ENCODE measurements around the gene TXNRD2.

The TXNRD2 gene

GRCh38 chr22:19969141-19969928, 27.7 kb upstream of the TXNRD2 start:
- TF ChIP-seq SIN3A (IDR thresholded peaks at IDR 0.05; ENCODE audit: borderline replicate concordance, insufficient read depth, low read length) (no peak), FOXP2 (optimal IDR thresholded peaks at IDR 0.05; ENCODE audit: borderline replicate concordance, extremely low read depth, extremely low read length, insufficient read depth) (no peak), POLR2AphosphoS5 (IDR thresholded peaks at IDR 0.05; ENCODE audit: low read depth, low read length) (peak; percentile 26; the same call in 1 of the 2 replicates), TAF1 (IDR thresholded peaks at IDR 0.05; ENCODE audit: borderline replicate concordance, insufficient read depth, low read length) (no peak)
- TF ChIP-seq, protein P1, sequence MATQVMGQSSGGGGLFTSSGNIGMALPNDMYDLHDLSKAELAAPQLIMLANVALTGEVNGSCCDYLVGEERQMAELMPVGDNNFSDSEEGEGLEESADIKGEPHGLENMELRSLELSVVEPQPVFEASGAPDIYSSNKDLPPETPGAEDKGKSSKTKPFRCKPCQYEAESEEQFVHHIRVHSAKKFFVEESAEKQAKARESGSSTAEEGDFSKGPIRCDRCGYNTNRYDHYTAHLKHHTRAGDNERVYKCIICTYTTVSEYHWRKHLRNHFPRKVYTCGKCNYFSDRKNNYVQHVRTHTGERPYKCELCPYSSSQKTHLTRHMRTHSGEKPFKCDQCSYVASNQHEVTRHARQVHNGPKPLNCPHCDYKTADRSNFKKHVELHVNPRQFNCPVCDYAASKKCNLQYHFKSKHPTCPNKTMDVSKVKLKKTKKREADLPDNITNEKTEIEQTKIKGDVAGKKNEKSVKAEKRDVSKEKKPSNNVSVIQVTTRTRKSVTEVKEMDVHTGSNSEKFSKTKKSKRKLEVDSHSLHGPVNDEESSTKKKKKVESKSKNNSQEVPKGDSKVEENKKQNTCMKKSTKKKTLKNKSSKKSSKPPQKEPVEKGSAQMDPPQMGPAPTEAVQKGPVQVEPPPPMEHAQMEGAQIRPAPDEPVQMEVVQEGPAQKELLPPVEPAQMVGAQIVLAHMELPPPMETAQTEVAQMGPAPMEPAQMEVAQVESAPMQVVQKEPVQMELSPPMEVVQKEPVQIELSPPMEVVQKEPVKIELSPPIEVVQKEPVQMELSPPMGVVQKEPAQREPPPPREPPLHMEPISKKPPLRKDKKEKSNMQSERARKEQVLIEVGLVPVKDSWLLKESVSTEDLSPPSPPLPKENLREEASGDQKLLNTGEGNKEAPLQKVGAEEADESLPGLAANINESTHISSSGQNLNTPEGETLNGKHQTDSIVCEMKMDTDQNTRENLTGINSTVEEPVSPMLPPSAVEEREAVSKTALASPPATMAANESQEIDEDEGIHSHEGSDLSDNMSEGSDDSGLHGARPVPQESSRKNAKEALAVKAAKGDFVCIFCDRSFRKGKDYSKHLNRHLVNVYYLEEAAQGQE (IDR thresholded peaks at IDR 0.05; ENCODE audit: insufficient read depth in 1 of 2, low read depth in 2 of 2, low read length in 2 of 2) = no peak

DNA sequence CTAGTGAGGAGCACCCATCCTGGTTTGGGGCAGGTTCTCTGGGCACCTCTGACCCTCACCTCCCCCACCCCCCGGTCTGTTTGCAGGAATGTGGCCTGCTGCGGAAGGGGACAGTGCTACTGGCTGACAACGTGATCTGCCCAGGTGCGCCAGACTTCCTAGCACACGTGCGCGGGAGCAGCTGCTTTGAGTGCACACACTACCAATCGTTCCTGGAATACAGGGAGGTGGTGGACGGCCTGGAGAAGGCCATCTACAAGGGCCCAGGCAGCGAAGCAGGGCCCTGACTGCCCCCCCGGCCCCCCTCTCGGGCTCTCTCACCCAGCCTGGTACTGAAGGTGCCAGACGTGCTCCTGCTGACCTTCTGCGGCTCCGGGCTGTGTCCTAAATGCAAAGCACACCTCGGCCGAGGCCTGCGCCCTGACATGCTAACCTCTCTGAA, 26.9 kb upstream of the TXNRD2 start:
- TF ChIP-seq TAF1 (IDR thresholded peaks at IDR 0.05; ENCODE audit: borderline replicate concordance, insufficient read depth, low read length) = no peak

DNA sequence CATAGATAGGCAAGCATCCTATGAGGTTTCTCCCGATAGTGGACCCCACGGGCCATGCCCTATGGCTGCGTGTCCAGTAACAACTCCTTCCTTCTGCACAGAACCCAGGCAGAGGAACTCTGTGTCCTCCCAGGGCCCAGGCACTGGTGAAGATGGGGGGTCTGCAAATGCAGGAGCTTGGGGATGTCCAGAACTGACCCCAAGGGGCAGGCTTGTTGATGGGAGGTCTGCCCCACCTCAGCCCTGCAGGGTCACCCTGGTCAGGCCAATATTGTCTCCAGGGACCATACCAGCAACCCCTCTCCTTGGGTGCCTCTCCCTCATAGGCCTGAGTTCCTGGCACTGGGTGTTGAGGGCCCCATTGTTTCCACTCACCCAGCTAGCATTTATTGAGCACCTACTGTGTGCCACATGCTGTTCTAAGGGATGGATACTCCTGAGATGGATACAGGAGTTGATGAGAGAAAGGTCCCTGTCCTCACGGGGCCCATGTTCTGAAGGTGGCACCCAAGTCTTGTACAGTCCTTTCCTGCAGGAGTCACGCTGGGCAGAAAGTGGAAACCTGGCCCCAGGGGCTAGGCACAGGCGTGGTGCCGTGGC, 26.3 kb upstream of the TXNRD2 start:
- TF ChIP-seq SIN3A (IDR thresholded peaks at IDR 0.05; ENCODE audit: borderline replicate concordance, insufficient read depth, low read length) (no peak), POLR2AphosphoS5 (IDR thresholded peaks at IDR 0.05; ENCODE audit: low read depth, low read length) (no peak; the same call in 1 of the 2 replicates), TAF1 (IDR thresholded peaks at IDR 0.05; ENCODE audit: borderline replicate concordance, insufficient read depth, low read length) (no peak)
- TF ChIP-seq, protein P1 (IDR thresholded peaks at IDR 0.05; ENCODE audit: insufficient read depth in 1 of 2, low read depth in 2 of 2, low read length in 2 of 2) = no peak

DNA sequence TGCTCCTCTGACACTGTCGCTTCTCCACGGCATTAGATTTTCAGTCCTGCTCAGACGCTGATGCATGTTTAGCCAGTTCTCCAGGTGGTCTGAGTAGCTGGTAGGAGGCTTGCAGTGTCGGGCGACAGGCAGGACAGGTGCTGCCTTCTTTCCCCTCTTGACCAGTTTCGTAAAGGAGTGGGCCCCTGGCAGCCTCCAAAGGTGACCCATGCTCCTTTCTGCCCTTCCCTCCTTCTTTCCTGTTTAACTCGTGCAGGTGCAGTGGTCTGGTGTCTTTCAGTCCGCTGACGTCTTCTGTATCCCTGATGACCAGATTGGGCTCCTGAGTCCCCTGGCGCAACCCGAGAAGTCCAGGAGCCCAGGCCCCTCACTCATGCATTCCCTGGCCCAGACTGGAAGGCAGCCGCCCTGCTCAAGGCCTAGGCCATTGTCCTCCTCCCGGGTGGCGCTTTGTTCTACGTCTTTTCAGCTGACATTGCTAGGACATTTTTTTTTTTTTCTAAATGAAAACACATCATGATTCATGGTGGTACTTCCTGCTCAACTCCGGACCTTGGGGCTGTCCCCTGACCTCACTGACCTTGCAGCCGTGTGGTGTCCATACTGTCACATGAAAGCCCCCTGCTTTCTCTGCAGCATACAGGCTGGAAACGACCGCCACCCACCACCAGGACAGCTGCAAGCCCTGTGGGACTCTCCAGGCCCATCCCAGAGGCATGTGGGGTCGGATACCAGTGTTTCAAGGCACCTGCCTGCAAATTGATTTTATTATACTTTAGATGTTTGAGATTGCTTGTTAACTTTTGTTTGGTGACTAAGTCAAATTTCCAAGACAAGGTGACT, 25.5 kb upstream of the TXNRD2 start:
- TF ChIP-seq FOXP2 (optimal IDR thresholded peaks at IDR 0.05; ENCODE audit: borderline replicate concordance, extremely low read depth, extremely low read length, insufficient read depth) (no peak), POLR2AphosphoS5 (IDR thresholded peaks at IDR 0.05; ENCODE audit: low read depth, low read length) (no peak; the same call in 1 of the 2 replicates), TAF1 (IDR thresholded peaks at IDR 0.05; ENCODE audit: borderline replicate concordance, insufficient read depth, low read length) (no peak), SIN3A (IDR thresholded peaks at IDR 0.05; ENCODE audit: borderline replicate concordance, insufficient read depth, low read length) (no peak)
- TF ChIP-seq, protein P1 (IDR thresholded peaks at IDR 0.05; ENCODE audit: insufficient read depth in 1 of 2, low read depth in 2 of 2, low read length in 2 of 2) = no peak
